Fibroblast of mammary gland (primary cell): ENCODE measurements around the gene CELF5.
A peak's percentile ranks its signal among the peaks of the same experiment; 100 is the strongest.

Experiments used
- DNase-seq: peaks from one replicate; pipeline ENCODE4 v3.0.0-alpha.2; 2010; ENCODE audit warnings: low read depth
- H3K4me3 ChIP-seq: 2 replicates; pipeline ENCODE4 v1.5.1; 2011; ENCODE audit warnings: low read depth, mild to moderate bottlenecking, low read length, moderate library complexity; ENCODE audit not compliant: control insufficient read depth
- TF ChIP-seq, protein P1 (sequence below): conservative IDR thresholded peaks from 2 replicates; pipeline ENCODE4 v1.5.1; 2011; ENCODE audit warnings: low read depth, low read length, inconsistent platforms; ENCODE audit not compliant: control insufficient read depth, insufficient read depth

CELF5 gene

DNA sequence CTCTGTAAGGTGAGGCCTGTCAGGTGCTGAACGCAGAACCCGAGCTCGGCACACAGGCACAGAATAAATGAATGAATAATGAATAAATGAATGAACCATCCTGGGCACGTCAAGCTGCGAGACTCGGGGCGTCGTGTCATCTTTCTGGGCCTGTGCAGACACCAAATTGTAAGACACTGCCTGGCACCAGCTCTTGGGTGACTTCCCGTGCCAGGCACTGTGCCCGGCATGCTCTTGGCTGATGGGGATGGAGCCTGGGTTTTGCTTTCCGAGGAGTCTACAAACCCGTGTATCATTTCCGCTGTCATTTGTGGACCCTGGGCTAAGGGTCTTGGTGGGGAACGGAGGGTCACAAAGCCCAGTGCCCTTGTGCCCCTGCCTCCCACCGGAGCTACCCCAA is 43.9 kb downstream of the CELF5 start:
- TF ChIP-seq, protein P1, sequence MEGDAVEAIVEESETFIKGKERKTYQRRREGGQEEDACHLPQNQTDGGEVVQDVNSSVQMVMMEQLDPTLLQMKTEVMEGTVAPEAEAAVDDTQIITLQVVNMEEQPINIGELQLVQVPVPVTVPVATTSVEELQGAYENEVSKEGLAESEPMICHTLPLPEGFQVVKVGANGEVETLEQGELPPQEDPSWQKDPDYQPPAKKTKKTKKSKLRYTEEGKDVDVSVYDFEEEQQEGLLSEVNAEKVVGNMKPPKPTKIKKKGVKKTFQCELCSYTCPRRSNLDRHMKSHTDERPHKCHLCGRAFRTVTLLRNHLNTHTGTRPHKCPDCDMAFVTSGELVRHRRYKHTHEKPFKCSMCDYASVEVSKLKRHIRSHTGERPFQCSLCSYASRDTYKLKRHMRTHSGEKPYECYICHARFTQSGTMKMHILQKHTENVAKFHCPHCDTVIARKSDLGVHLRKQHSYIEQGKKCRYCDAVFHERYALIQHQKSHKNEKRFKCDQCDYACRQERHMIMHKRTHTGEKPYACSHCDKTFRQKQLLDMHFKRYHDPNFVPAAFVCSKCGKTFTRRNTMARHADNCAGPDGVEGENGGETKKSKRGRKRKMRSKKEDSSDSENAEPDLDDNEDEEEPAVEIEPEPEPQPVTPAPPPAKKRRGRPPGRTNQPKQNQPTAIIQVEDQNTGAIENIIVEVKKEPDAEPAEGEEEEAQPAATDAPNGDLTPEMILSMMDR, result no peak
- DNase-seq, result no peak
- no peak overlapping the region for H3K4me3 ChIP-seq

DNA sequence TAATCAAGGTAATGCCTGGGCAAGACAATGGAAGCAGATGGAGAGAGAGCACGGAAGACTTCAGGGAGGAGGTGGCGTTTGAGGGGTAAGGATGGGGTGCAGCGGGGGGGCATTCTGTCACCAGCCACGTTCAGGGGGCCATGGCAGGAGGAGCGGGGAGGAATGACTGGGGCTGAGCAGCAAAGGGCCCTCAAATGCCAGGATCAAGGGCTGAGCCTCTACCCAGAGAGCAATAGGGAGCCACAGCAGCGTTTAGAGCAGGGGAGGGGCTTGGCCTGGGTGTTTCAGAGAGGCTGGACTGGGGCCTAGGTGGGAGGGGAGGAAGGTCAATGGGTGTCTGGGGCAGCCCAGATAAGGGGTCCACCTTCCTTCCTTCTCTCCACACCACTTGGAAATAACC is 44.3 kb downstream of the CELF5 start:
- no peak overlapping the region for H3K4me3 ChIP-seq
- TF ChIP-seq, protein P1, result no peak
- no peak for DNase-seq

DNA sequence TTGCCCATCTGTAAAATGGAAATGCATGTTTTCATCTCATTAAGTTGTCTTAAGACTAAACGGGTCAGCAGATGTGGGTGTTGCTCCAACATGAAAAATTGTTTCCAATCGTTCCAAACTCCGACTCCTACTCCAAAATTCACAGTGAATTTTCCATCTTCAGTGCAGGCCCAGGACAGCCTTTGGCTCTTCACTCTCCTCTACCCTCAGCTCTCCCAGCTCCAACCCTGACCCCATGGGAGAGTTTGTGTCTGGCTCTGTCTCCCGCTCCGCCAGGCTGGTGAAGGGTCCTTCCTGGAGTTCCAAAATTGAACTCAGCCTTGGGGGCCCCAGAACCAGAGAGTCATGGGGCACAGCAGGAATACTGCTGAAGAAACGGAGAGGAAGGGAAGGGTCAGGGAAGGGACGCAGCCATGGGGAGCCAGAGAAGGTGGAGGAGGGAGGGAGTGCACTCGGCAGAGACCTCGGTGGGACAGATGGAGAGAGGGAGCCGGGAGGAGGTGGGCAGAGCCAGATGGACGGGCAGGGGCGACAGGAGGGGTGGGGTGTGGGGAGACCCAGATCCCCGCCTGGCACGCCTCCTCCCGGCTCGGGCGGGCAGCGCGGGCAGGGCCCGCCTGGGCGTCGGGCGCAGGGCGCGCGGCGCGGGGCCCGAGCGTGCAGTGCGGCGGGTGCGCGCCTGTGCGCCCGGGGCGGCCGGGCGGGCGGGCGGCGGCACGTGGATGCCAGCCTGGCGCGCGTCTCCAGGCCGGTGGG is 45.6 kb downstream of the CELF5 start:
- no peak for DNase-seq
- no peak overlapping the region for H3K4me3 ChIP-seq

DNA sequence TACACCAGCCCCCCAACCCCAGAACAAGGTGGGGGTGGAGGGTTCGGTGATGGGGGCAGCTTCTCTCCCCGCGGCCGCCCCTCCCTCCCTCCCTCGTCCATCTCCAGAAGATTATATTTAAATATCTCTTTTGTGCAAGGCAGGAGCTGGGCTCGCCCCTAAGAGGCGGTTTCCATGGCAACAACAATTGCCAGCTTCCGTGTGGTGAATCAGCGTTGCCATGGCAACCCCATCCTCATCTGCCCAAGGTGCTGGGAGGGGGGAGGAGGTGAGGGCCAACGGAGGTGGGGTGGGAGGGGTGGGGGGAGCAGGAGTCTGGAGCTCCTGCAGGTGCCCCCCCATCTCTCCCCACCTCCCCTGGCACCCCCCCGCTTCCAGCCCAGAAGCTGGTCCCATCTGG is 46.4 kb downstream of the CELF5 start:
- peak; percentile 61 for DNase-seq
- no peak overlapping the region for H3K4me3 ChIP-seq
- TF ChIP-seq, protein P1, result no peak

More for the DNA sequence above, 45.6 kb downstream of the CELF5 start:
- TF ChIP-seq, protein P1, result no peak

DNA sequence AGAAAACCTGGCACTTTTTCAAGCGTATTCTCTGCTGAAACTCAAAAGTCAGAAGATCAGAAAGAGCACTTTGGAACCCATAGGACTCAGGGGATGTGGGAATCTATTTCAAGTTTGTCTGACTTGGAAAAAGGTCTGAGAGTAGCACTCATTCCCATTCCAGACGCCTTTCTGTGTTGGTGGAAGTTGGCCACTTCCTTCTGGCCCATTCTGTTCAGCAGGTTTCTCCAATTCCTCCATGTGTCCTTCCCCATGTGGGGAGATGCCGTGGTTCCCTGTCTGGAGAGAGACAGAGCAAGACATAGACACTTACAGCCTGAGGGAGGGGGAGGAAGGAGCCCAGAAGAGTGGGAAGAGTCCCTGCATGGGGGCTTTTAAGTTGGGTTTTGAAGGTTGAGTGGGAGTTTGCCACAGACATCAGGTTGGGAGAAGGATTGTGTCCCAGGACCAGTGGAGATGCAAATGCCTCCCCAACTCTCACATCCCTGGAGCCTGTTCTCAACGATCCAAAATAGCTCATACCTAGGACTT is 48.0 kb downstream of the CELF5 start:
- TF ChIP-seq, protein P1, result no peak
- DNase-seq, result no peak
- H3K4me3 ChIP-seq, result no peak overlapping the region

DNA sequence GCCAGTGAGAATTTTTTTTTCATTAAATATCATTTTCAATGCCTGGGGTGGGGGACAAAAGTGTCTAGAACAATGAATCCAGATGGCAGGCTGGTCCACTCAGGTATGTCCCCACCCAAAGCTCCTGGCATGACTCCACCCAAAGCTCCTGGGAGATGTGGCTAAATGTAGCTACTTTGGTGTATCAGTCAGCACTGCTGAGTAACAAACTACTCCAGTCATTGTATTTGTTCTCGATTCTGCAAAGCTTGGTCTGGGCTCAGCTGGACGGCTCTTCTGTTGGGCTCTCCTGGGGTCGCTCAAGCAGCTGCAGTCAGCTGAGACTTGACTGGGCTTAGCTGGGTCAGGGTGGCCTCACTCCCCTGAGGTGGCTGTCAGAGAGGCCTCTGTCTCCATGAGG is 48.5 kb downstream of the CELF5 start:
- DNase-seq, result no peak
- H3K4me3 ChIP-seq, result no peak overlapping the region
- TF ChIP-seq, protein P1, result no peak
